T-cell (primary cell): ENCODE results near the gene SLC2A9. TPM values are rescaled to one million over a fixed set of nuclear protein-coding genes. Genes with fewer than 3 reads are reported as not detected.
"Not testable (repeated sequence)": the region's sequence is repeated elsewhere in the genome, so short reads cannot be mapped to it uniquely, and the experiment has no call there.

Experiments
- ATAC-seq, 4 experiments: fragments of 200-7000 bp in 3 of 4; fragments of 150-1000 bp in 1 of 4; cut with Tn5 transposase; replicated peaks in 1 of 4; 1 replicate in 3 of 4; 2 replicates in 1 of 4; pipeline ENCODE4 v1.10.0; 2021; ENCODE audit warnings: moderate library complexity in 3 of 4, mild to moderate bottlenecking in 2 of 4, moderate number of reproducible peaks in 1 of 4
- CTCF ChIA-PET, 2 donors: fragments of 300-600 bp; sonication (Branson Sonifier 250); formaldehyde crosslinking; loops; one replicate each; lab custom pipeline; 2022; ENCODE audit warnings: antibody characterized with exemption in 2 of 2; lab: Charles Lee
- POLR2A ChIA-PET, 2 donors: fragments of 300-600 bp; sonication (Branson Sonifier 250); formaldehyde crosslinking; loops; one replicate each; lab custom pipeline; 2022; ENCODE audit warnings: antibody characterized with exemption in 2 of 2; lab: Charles Lee
- DNase-seq, 35 experiments: peaks; one replicate each; pipeline versions ENCODE4 v3.0.0 to v3.0.0-alpha.2; 2013 to 2023
- H3K27ac ChIP-seq: one replicate; pipeline ENCODE4 v1.5.1; 2013; ENCODE audit warnings: low read length
- H3K27me3 ChIP-seq, 2 experiments: replicated peaks in 1 of 2; 1 replicate in 1 of 2; 2 replicates in 1 of 2; pipeline versions ENCODE4 v1.6.1 to v1.7.0; 2013; ENCODE audit warnings: low read length in 1 of 2, mixed read lengths in 1 of 2; ENCODE audit not compliant: control insufficient read depth in 2 of 2, insufficient read depth in 2 of 2; ENCODE audit errors: extremely low read depth in 1 of 2
- H3K36me3 ChIP-seq, 2 donors: 1 replicate in 1 of 2; 2 replicates in 1 of 2; pipeline versions ENCODE4 v1.6.1 to v1.7.0; 2013; ENCODE audit warnings: low read length in 1 of 2; ENCODE audit not compliant: control insufficient read depth in 2 of 2, insufficient read depth in 1 of 2; ENCODE audit errors: extremely low read depth in 1 of 2
- H3K4me1 ChIP-seq, 2 experiments: 1 replicate in 1 of 2; 2 replicates in 1 of 2; pipeline versions ENCODE4 v1.6.1 to v1.7.0; 2013; ENCODE audit warnings: low read length in 2 of 2, mixed read lengths in 1 of 2; ENCODE audit not compliant: insufficient read depth in 2 of 2, control insufficient read depth in 1 of 2; ENCODE audit errors: extremely low read depth in 1 of 2
- H3K4me3 ChIP-seq, 2 donors: 1 replicate in 1 of 2; 2 replicates in 1 of 2; pipeline versions ENCODE4 v1.5.1 to v1.7.0; 2013; ENCODE audit warnings: mild to moderate bottlenecking in 2 of 2, low read length in 1 of 2, moderate library complexity in 1 of 2; ENCODE audit not compliant: control insufficient read depth in 1 of 2; ENCODE audit errors: extremely low read depth in 1 of 2
- H3K9me3 ChIP-seq: 2 replicates; pipeline ENCODE4 v1.7.0; 2013
- H3K27ac Mint-ChIP-seq, 2 donors: one replicate each; pipeline ENCODE4 v1.8.0; 2020 to 2021; ENCODE audit warnings: mild to moderate bottlenecking in 2 of 2, mixed read lengths in 2 of 2
- H3K27me3 Mint-ChIP-seq, 2 donors: one replicate each; pipeline ENCODE4 v1.8.0; 2021 to 2022; ENCODE audit warnings: mixed read lengths in 2 of 2
- H3K36me3 Mint-ChIP-seq: one replicate; pipeline ENCODE4 v1.8.0; 2021; ENCODE audit warnings: mixed read lengths
- H3K4me1 Mint-ChIP-seq, 3 donors: one replicate each; pipeline ENCODE4 v1.8.0; 2020 to 2022; ENCODE audit warnings: mixed read lengths in 3 of 3, mild to moderate bottlenecking in 1 of 3
- H3K4me3 Mint-ChIP-seq, 3 donors: one replicate each; pipeline ENCODE4 v1.8.0; 2020 to 2022; ENCODE audit warnings: mild to moderate bottlenecking in 3 of 3, mixed read lengths in 3 of 3, moderate library complexity in 3 of 3
- H3K9me3 Mint-ChIP-seq, 3 donors: one replicate each; pipeline ENCODE4 v1.8.0; 2020 to 2022; ENCODE audit warnings: mixed read lengths in 3 of 3
- WGBS: methylation state at CpG from one replicate; pipeline ENCODE4 v1.1.5; 2013; ENCODE audit warnings: missing lambda C conversion rate; ENCODE audit not compliant: insufficient coverage; 5-methylcytosine and 5-hydroxymethylcytosine counted together
- total RNA-seq, 35 experiments: library from RNA in 6 of 35; stranded (reverse) in 6 of 35; fragments of 120-200 nt in 1 of 35; gene quantifications; one replicate each; pipeline versions ENCODE4 v1.2.1 to v1.2.4 and lab custom pipeline; 2013 to 2026

The SLC2A9 gene
- total RNA-seq, 5 donors from 2014 or later (not counting 1 experiment from before 2014, with no cell fraction given) = 3.0 to 5.2 (median 4.4) TPM

GRCh38 chr4:9901257-9901656 is 120.0 kb downstream of the SLC2A9 start:
- 90% methylated on average over 3 of the region's 3 CpGs for WGBS
- ChIA-PET POLR2A (interaction anchor here in 1 of 2 donors (1.1 kb wide), 1 partner anchor 21 kb away, joined by 3 read pairs; no protein-coding TSS in a partner anchor), CTCF (no interaction called here)
- H3K36me3 Mint-ChIP-seq = no peaks in the 10 kb centered on the region
- no peaks in the 10 kb centered on the region for H3K9me3 Mint-ChIP-seq
- no peaks in the 10 kb centered on the region for H3K4me1 Mint-ChIP-seq
- no peak overlapping the region for H3K4me3 ChIP-seq
- H3K9me3 ChIP-seq = no peaks in the 10 kb centered on the region
- no peak overlapping the region for H3K27ac ChIP-seq
- ATAC-seq (no peak), DNase-seq (no peak)
- no peak overlapping the region for H3K4me3 Mint-ChIP-seq
- H3K27me3 ChIP-seq = peaks cover 0 to 3% of the 10 kb centered on the region in 2 experiments
- H3K27me3 Mint-ChIP-seq = peaks cover 8 to 10% of the 10 kb centered on the region in 2 donors
- H3K27ac Mint-ChIP-seq = no peak overlapping the region
- no peaks in the 10 kb centered on the region for H3K4me1 ChIP-seq
- no peaks in the 10 kb centered on the region for H3K36me3 ChIP-seq

GRCh38 chr4:9900633-9901032 is 120.7 kb downstream of the SLC2A9 start:
- H3K4me1 Mint-ChIP-seq, CTCF ChIA-PET, H3K27me3 ChIP-seq, H3K4me3 Mint-ChIP-seq, H3K9me3 ChIP-seq, DNase-seq, H3K27me3 Mint-ChIP-seq, H3K27ac Mint-ChIP-seq, H3K36me3 Mint-ChIP-seq, H3K4me1 ChIP-seq, ATAC-seq, POLR2A ChIA-PET, H3K36me3 ChIP-seq, H3K4me3 ChIP-seq, H3K27ac ChIP-seq, H3K9me3 Mint-ChIP-seq: not testable (repeated sequence)
- WGBS = 86% methylated on average over 1 of the region's 4 CpGs

GRCh38 chr4:9899306-9900055 is 121.8 kb downstream of the SLC2A9 start:
- peaks cover 0 to 3% of the 10 kb centered on the region in 2 experiments for H3K27me3 ChIP-seq
- 43% methylated on average over 1 of the region's 5 CpGs for WGBS
- Mint-ChIP-seq H3K4me3 (no peak overlapping the region), H3K27me3 (peaks cover 8 to 10% of the 10 kb centered on the region in 2 donors), H3K4me1 (no peaks in the 10 kb centered on the region), H3K27ac (no peak overlapping the region), H3K36me3 (no peaks in the 10 kb centered on the region), H3K9me3 (no peaks in the 10 kb centered on the region)
- ATAC-seq = no peak
- H3K9me3 ChIP-seq = no peaks in the 10 kb centered on the region
- no peaks in the 10 kb centered on the region for H3K36me3 ChIP-seq
- H3K4me1 ChIP-seq = no peaks in the 10 kb centered on the region
- CTCF ChIA-PET = no interaction called here
- no peak overlapping the region for H3K4me3 ChIP-seq
- POLR2A ChIA-PET = no interaction called here
- no peak overlapping the region for H3K27ac ChIP-seq
- DNase-seq = no peak

- Histone ChIP-seq H3K27me3 (peaks cover 0 to 3% of the 10 kb centered on the region in 2 experiments), H3K36me3 (no peaks in the 10 kb centered on the region), H3K4me3 (no peak overlapping the region), H3K27ac (no peak overlapping the region), H3K4me1 (no peaks in the 10 kb centered on the region), H3K9me3 (no peaks in the 10 kb centered on the region)
- Mint-ChIP-seq H3K27me3 (peaks cover 8 to 10% of the 10 kb centered on the region in 2 donors), H3K4me1 (no peaks in the 10 kb centered on the region), H3K4me3 (no peak overlapping the region), H3K9me3 (no peaks in the 10 kb centered on the region), H3K27ac (no peak overlapping the region), H3K36me3 (no peaks in the 10 kb centered on the region)
- no peak for DNase-seq
- 68% methylated on average over 8 of the region's 9 CpGs for WGBS
- ATAC-seq = no peak
- ChIA-PET POLR2A (no interaction called here), CTCF (no interaction called here)
These were observed 122.5 kb downstream of the SLC2A9 start for GRCh38 chr4:9898596-9899305.

GRCh38 chr4:9895333-9895705 is 126.0 kb downstream of the SLC2A9 start:
- no peaks in the 10 kb centered on the region for H3K36me3 Mint-ChIP-seq
- WGBS = 60% methylated on average over 1 of the region's 4 CpGs
- peaks cover 6 to 7% of the 10 kb centered on the region in 2 donors for H3K27me3 Mint-ChIP-seq

GRCh38 chr4:9894644-9895332 is 126.5 kb downstream of the SLC2A9 start:
- DNase-seq = no peak
- WGBS = no CpG with 5 or more reads among the region's 3 CpGs
- Mint-ChIP-seq H3K36me3 (no peaks in the 10 kb centered on the region), H3K4me1 (no peaks in the 10 kb centered on the region), H3K9me3 (no peaks in the 10 kb centered on the region), H3K4me3 (no peak overlapping the region), H3K27me3 (peaks cover 2 to 4% of the 10 kb centered on the region in 2 donors), H3K27ac (no peak overlapping the region)
- Histone ChIP-seq H3K4me1 (no peaks in the 10 kb centered on the region), H3K27me3 (no peaks in the 10 kb centered on the region), H3K9me3 (no peaks in the 10 kb centered on the region), H3K36me3 (no peaks in the 10 kb centered on the region), H3K27ac (no peak overlapping the region), H3K4me3 (no peak overlapping the region)
- ATAC-seq = no peak
- ChIA-PET CTCF (no interaction called here), POLR2A (no interaction called here)

More at GRCh38 chr4:9895333-9895705, 126.0 kb downstream of the SLC2A9 start:
- no peak overlapping the region for H3K4me3 ChIP-seq
- Mint-ChIP-seq H3K27ac (no peak overlapping the region), H3K4me3 (no peak overlapping the region), H3K9me3 (no peaks in the 10 kb centered on the region), H3K4me1 (no peaks in the 10 kb centered on the region)
- H3K27ac ChIP-seq = no peak overlapping the region
- ATAC-seq (no peak), DNase-seq (no peak)
- H3K27me3 ChIP-seq = peaks cover 0 to 3% of the 10 kb centered on the region in 2 experiments
- H3K36me3 ChIP-seq = no peaks in the 10 kb centered on the region
- CTCF ChIA-PET = no interaction called here
- POLR2A ChIA-PET = no interaction called here
- H3K9me3 ChIP-seq = no peaks in the 10 kb centered on the region
- no peaks in the 10 kb centered on the region for H3K4me1 ChIP-seq
